H1 (cell line): Measurements from ENCODE around the gene GYPE. TPM values are rescaled to one million over a fixed set of nuclear protein-coding genes. Genes with fewer than 3 reads are reported as not detected.
"Not testable (repeated sequence)": the region's sequence is repeated elsewhere in the genome, so short reads cannot be mapped to it uniquely, and the experiment has no call there.

Source experiments
- CTCF ChIA-PET: fragments of 300-600 bp; sonication (Branson Sonifier 250); formaldehyde crosslinking; loops from one replicate; lab custom pipeline; 2021; ENCODE audit not compliant: partially characterized antibody; lab: Charles Lee
- POLR2A ChIA-PET: fragments of 300-600 bp; sonication (Branson Sonifier 250); formaldehyde crosslinking; loops from one replicate; lab custom pipeline; 2021; ENCODE audit warnings: inconsistent platforms; ENCODE audit not compliant: partially characterized antibody; lab: Charles Lee
- DNase-seq, 2 experiments: peaks; one replicate each; pipeline versions ENCODE4 v3.0.0 to v3.0.0-alpha.2; 2010 to 2022; ENCODE audit warnings: low spot score in 2 of 2, low read depth in 1 of 2, mixed read lengths in 1 of 2
- FAIRE-seq: peaks from 2 replicates; lab custom pipeline; 2011; peaks lifted over from hg19 to GRCh38; lab: Jason Lieb, UNC
- H2AFZ ChIP-seq: 2 replicates; pipeline ENCODE4 v1.8.1; 2012; ENCODE audit warnings: low read length, inconsistent platforms
- H2AK5ac ChIP-seq: 2 replicates; pipeline ENCODE4 v1.6.1; 2013; ENCODE audit warnings: low read depth, low read length
- H2BK120ac ChIP-seq: replicated peaks from 2 replicates; pipeline ENCODE3; 2013; ENCODE audit warnings: low read depth, low read length, inconsistent platforms
- H2BK12ac ChIP-seq: 2 replicates; pipeline ENCODE4 v1.6.1; 2013; ENCODE audit warnings: low read depth, low read length
- H2BK15ac ChIP-seq: 2 replicates; pipeline ENCODE4 v1.6.1; 2013; ENCODE audit warnings: low read length
- H2BK20ac ChIP-seq: 2 replicates; pipeline ENCODE4 v1.6.1; 2013; ENCODE audit warnings: low read length
- H2BK5ac ChIP-seq: 2 replicates; pipeline ENCODE4 v1.6.1; 2013; ENCODE audit warnings: low read depth, low read length
- H3K14ac ChIP-seq: 2 replicates; pipeline ENCODE4 v1.6.1; 2013; ENCODE audit warnings: inconsistent platforms; ENCODE audit not compliant: insufficient read length
- H3K18ac ChIP-seq: 2 replicates; pipeline ENCODE4 v1.6.1; 2013; ENCODE audit warnings: low read length; ENCODE audit errors: extremely low read depth
- H3K23ac ChIP-seq: 2 replicates; pipeline ENCODE4 v1.6.1; 2013; ENCODE audit warnings: inconsistent platforms; ENCODE audit not compliant: insufficient read length
- H3K23me2 ChIP-seq: 2 replicates; pipeline ENCODE4 v1.6.1; 2013; ENCODE audit warnings: low read depth, low read length
- H3K27ac ChIP-seq: 2 replicates; pipeline ENCODE4 v1.6.1; 2011; ENCODE audit warnings: low read depth, low read length, inconsistent platforms
- H3K27me3 ChIP-seq, 4 experiments: replicated peaks in 1 of 4; 1 replicate in 1 of 4; 2 replicates in 3 of 4; pipeline versions ENCODE4 v1.6.1 to v1.8.1; 2011 to 2013; ENCODE audit warnings: low read length in 3 of 4, mild to moderate bottlenecking in 3 of 4, inconsistent platforms in 2 of 4, mixed read lengths in 2 of 4, moderate library complexity in 1 of 4; ENCODE audit not compliant: control insufficient read depth in 3 of 4, insufficient read depth in 3 of 4; ENCODE audit errors: extremely low read depth in 1 of 4
- H3K36me3 ChIP-seq, 4 experiments: 2 replicates each; pipeline versions ENCODE4 v1.6.1 to v1.8.1; 2011 to 2013; ENCODE audit warnings: mild to moderate bottlenecking in 4 of 4, low read length in 3 of 4, moderate library complexity in 2 of 4, control low read depth in 1 of 4, inconsistent platforms in 1 of 4; ENCODE audit not compliant: insufficient read depth in 4 of 4, control insufficient read depth in 2 of 4
- H3K4ac ChIP-seq: replicated peaks from 2 replicates; pipeline ENCODE3; 2013; ENCODE audit warnings: low read length, low read depth, mixed read lengths, inconsistent platforms; ENCODE audit not compliant: insufficient read length
- H3K4me1 ChIP-seq, 4 experiments: replicated peaks in 1 of 4; 1 replicate in 1 of 4; 2 replicates in 3 of 4; pipeline versions ENCODE4 v1.6.1 to v1.8.1; 2011 to 2013; ENCODE audit warnings: low read length in 3 of 4, inconsistent platforms in 2 of 4, mixed read lengths in 1 of 4; ENCODE audit not compliant: insufficient read depth in 4 of 4, control insufficient read depth in 3 of 4
- H3K4me2 ChIP-seq, 2 experiments: 2 replicates each; pipeline versions ENCODE4 v1.6.1 to v1.8.1; 2011 to 2013; ENCODE audit warnings: low read depth in 2 of 2, low read length in 2 of 2, control low read depth in 1 of 2, inconsistent platforms in 1 of 2, mild to moderate bottlenecking in 1 of 2; ENCODE audit not compliant: insufficient read depth in 1 of 2
- H3K4me3 ChIP-seq, 4 experiments: fragments of 200-600, 300-600 bp in 1 of 4; sonication (generic), shearing (Covaris generic), sonication (Bioruptor Twin) in 1 of 4; 2 replicates each; pipeline versions ENCODE4 v1.5.1 to v1.8.1; 2011 to 2016; ENCODE audit warnings: low read length in 4 of 4, low read depth in 3 of 4, control low read depth in 2 of 4, inconsistent platforms in 2 of 4, mild to moderate bottlenecking in 2 of 4, mixed read lengths in 1 of 4, moderate library complexity in 1 of 4; ENCODE audit not compliant: insufficient read depth in 2 of 4; ENCODE audit errors: extremely low read depth in 1 of 4
- H3K56ac ChIP-seq: replicated peaks from 2 replicates; pipeline ENCODE3; 2013; ENCODE audit warnings: low read depth, mild to moderate bottlenecking, mixed read lengths, low read length, inconsistent platforms; ENCODE audit not compliant: insufficient read length
- H3K79me1 ChIP-seq: 2 replicates; pipeline ENCODE4 v1.6.1; 2013; ENCODE audit warnings: low read depth, low read length, control low read depth
- H3K79me2 ChIP-seq, 2 experiments: 2 replicates each; pipeline versions ENCODE4 v1.6.1 to v1.8.1; 2012 to 2013; ENCODE audit warnings: low read length in 2 of 2, mild to moderate bottlenecking in 2 of 2, inconsistent platforms in 1 of 2; ENCODE audit not compliant: insufficient read depth in 2 of 2, control insufficient read depth in 1 of 2
- H3K9ac ChIP-seq, 4 experiments: replicated peaks in 1 of 4; 1 replicate in 1 of 4; 2 replicates in 3 of 4; pipeline versions ENCODE4 v1.6.1 to v1.8.1; 2011 to 2013; ENCODE audit warnings: low read depth in 3 of 4, low read length in 3 of 4, control low read depth in 2 of 4, mild to moderate bottlenecking in 2 of 4, moderate library complexity in 2 of 4, inconsistent platforms in 1 of 4; ENCODE audit errors: extremely low read depth in 1 of 4
- H3K9me3 ChIP-seq, 2 experiments: 2 replicates each; pipeline versions ENCODE4 v1.6.1 to v1.8.1; 2012 to 2013; ENCODE audit warnings: mild to moderate bottlenecking in 2 of 2, moderate library complexity in 2 of 2, control low read depth in 1 of 2, inconsistent platforms in 1 of 2, low read depth in 1 of 2, low read length in 1 of 2, mixed read lengths in 1 of 2; ENCODE audit not compliant: insufficient read depth in 2 of 2
- H4K20me1 ChIP-seq, 2 experiments: replicated peaks in 1 of 2; 2 replicates each; pipeline versions ENCODE3 to v1.8.1; 2011 to 2013; ENCODE audit warnings: inconsistent platforms in 2 of 2, low read length in 2 of 2, mild to moderate bottlenecking in 1 of 2; ENCODE audit not compliant: insufficient read depth in 2 of 2, control insufficient read depth in 1 of 2
- H4K5ac ChIP-seq: 2 replicates; pipeline ENCODE4 v1.6.1; 2013; ENCODE audit warnings: low read length, low read depth, mixed read lengths, inconsistent platforms; ENCODE audit not compliant: insufficient read length
- H4K8ac ChIP-seq: 2 replicates; pipeline ENCODE4 v1.8.0; 2013; ENCODE audit warnings: mild to moderate bottlenecking, moderate library complexity, low read length, inconsistent platforms; ENCODE audit not compliant: insufficient read depth; ENCODE audit errors: extremely low read depth
- H4K91ac ChIP-seq: replicated peaks from 2 replicates; pipeline ENCODE3; 2013; ENCODE audit warnings: low read length, mixed read lengths, inconsistent platforms; ENCODE audit not compliant: insufficient read length
- WGBS, 2 experiments: shearing (Covaris generic) in 1 of 2; methylation state at CpG; one replicate each; pipeline versions ENCODE4 v1.1.6 to v1.1.7; 2013 to 2015; ENCODE audit warnings: low lambda C conversion rate in 2 of 2, mixed read lengths in 2 of 2, inconsistent platforms in 1 of 2, low coverage in 1 of 2, missing lambda C conversion rate in 1 of 2; ENCODE audit not compliant: insufficient replicate concordance in 2 of 2, insufficient coverage in 1 of 2, insufficient read length in 1 of 2; ENCODE audit errors: extremely low coverage in 1 of 2, missing lambda C conversion rate in 1 of 2; 5-methylcytosine and 5-hydroxymethylcytosine counted together
- polyA plus RNA-seq, 7 experiments: library from polyadenylated mRNA; depleted of rRNA in 3 of 7; stranded (reverse) in 5 of 7; unstranded in 2 of 7; fragments of >200 nt in 5 of 7; fragments of 200-250 nt in 2 of 7; gene quantifications; 1 replicate in 5 of 7; 2 replicates in 1 of 7; 4 replicates in 1 of 7; pipeline versions ENCODE4 v1.2.1 to v1.2.3, GENCODE V29; 2011 to 2013; ENCODE audit warnings: missing spikeins in 2 of 7, mixed read lengths in 2 of 7
- total RNA-seq: library from RNA; stranded (reverse); fragmentation: NEBNext Ultra II Directional; extraction: Animal tissue kit (Norgen Biotek cat#: 25700); gene quantifications from 2 replicates; pipeline ENCODE4 v1.2.1, GENCODE V29; 2021

The GYPE gene
- total and polyA plus RNA-seq, 2 of the 8 experiments (the other 6 are each of a cell fraction or from before 2014, with no cell fraction given), result not detected

DNA sequence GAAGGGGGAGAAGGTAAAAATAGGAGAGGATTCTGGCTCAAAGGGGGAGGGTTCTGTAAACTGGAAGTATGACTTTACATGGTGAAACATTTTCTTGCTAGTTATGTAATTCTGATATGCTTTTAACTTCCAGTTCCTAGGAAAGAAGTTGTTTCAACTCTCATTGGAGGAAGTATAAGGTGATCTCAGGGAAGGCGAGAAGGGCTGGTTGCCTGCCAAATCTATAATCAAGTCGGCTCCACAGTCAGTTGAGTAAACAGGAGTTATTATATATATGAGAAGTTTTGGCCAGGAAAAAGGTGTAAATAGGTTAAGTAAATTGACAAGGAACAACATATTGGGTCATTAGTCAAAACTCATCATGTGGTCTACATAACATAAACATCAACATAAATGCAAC, 56.1 kb downstream of the GYPE start:
- H3K56ac ChIP-seq, H2BK5ac ChIP-seq, H3K14ac ChIP-seq, H2AK5ac ChIP-seq, H3K79me2 ChIP-seq, DNase-seq, H3K36me3 ChIP-seq, H3K18ac ChIP-seq, H4K8ac ChIP-seq, H3K79me1 ChIP-seq, H2BK15ac ChIP-seq, CTCF ChIA-PET, H3K4me1 ChIP-seq, H3K4me2 ChIP-seq, H4K20me1 ChIP-seq, FAIRE-seq, H3K4ac ChIP-seq, H2BK120ac ChIP-seq, H2BK20ac ChIP-seq, H3K9me3 ChIP-seq, H3K23me2 ChIP-seq, H3K27me3 ChIP-seq, H3K23ac ChIP-seq, H4K5ac ChIP-seq, H3K4me3 ChIP-seq, H2AFZ ChIP-seq, H4K91ac ChIP-seq, POLR2A ChIA-PET, H2BK12ac ChIP-seq, H3K9ac ChIP-seq, H3K27ac ChIP-seq: not testable (repeated sequence)
- 87% methylated on average over 2 of the region's 2 CpGs; no CpG with 5 or more reads in 1 of the 2 experiments for WGBS, 2 experiments

DNA sequence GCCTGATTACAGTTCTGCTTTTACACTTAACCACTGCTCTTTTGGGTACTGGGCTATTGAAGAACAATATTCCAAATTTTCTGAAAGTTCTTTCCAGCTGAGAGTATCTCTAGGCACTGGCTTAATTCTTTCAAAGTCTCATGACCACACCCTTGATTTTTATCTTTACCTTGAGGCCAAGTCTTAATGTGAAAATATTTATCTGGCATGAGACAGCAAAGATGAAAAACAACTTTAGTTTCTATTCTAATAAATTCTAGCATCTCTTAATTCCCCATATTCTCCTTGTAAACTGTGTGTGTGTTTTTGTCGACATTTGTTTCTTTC, 61.9 kb downstream of the GYPE start:
- CTCF ChIA-PET, H3K79me1 ChIP-seq, H3K4me2 ChIP-seq, H2BK12ac ChIP-seq, H3K56ac ChIP-seq, FAIRE-seq, H3K27me3 ChIP-seq, H3K9ac ChIP-seq, H4K91ac ChIP-seq, H2BK15ac ChIP-seq, H4K20me1 ChIP-seq, H2AK5ac ChIP-seq, H4K8ac ChIP-seq, H3K27ac ChIP-seq, DNase-seq, H3K4me3 ChIP-seq, H2BK5ac ChIP-seq, H3K4me1 ChIP-seq, H2AFZ ChIP-seq, POLR2A ChIA-PET, H3K79me2 ChIP-seq, H3K9me3 ChIP-seq, H3K14ac ChIP-seq, H2BK120ac ChIP-seq, H3K36me3 ChIP-seq, H3K18ac ChIP-seq, H4K5ac ChIP-seq, H2BK20ac ChIP-seq, H3K23ac ChIP-seq, H3K23me2 ChIP-seq, H3K4ac ChIP-seq: not testable (repeated sequence)
- WGBS, 2 experiments, result 93% methylated on average over 1 of the region's 1 CpG; no CpG with 5 or more reads in 1 of the 2 experiments
